HG02571 (cell line): ENCODE measurements around the gene MDK.

ENCODE experiments used
- ATAC-seq: cut with Tn5 transposase; IDR thresholded peaks from one replicate; pipeline ENCODE4 v1.9.1; 2021; ENCODE audit warnings: mild to moderate bottlenecking, moderate library complexity; ENCODE audit not compliant: unreplicated experiment

Gene MDK

GRCh38 chr11:46393231-46393616 lies 11.8 kb downstream of the MDK start:
- no peak for ATAC-seq

DNA sequence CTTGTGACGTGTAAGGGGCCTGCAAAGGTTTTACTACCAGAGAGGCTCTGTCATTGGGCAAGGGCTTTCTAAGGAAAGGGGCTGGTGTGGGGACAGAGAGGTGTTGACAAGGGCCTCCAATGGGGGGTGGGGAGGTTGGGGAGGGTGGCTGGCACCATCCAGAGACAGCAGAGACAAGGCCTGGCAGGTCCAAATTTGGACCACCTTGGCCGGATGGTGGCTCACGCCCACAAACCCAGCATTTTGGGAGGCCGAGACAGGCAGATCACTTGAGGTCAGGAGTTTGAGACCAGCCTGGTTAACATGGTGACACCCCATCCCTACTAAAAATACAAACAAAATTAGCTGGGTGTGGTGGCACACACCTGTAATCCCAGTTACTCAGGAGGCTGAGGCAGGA lies 12.3 kb downstream of the MDK start:
- ATAC-seq = no peak

GRCh38 chr11:46397526-46397925 lies 16.1 kb downstream of the MDK start:
- ATAC-seq = no peak

- ATAC-seq = no peak
These were observed 21.8 kb downstream of the MDK start for GRCh38 chr11:46402957-46403902.

GRCh38 chr11:46404476-46405017 lies 23.1 kb downstream of the MDK start:
- no peak for ATAC-seq

GRCh38 chr11:46407635-46408034 lies 26.2 kb downstream of the MDK start:
- no peak for ATAC-seq

DNA sequence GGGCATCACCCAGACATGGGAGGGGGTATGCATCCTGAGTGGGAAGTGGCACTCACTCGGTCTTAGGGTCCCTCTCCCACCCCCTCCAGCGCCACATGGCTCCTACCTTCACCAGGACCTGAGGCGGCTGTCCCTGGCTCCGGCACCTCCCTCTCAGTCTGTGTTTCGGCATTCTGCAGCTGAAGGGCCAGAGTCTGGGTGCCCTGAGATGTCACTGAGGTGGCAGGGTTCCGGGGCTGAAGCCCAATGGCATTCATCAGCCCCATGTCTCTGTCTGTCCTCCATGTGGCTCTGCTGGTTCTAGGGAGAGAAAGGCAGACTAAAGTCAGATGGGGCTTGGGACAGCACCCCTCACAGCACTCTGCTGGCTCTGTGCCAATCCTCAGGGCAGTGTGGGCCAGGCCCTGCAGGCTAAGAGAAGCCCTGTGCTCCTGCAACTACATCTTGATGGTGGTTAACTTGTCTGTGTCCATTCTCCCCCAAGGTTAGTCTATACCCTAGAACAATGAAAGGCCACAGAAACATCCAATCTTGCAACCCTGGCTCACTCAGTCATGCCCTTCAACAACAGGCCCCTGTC lies 27.0 kb downstream of the MDK start:
- no peak for ATAC-seq

DNA sequence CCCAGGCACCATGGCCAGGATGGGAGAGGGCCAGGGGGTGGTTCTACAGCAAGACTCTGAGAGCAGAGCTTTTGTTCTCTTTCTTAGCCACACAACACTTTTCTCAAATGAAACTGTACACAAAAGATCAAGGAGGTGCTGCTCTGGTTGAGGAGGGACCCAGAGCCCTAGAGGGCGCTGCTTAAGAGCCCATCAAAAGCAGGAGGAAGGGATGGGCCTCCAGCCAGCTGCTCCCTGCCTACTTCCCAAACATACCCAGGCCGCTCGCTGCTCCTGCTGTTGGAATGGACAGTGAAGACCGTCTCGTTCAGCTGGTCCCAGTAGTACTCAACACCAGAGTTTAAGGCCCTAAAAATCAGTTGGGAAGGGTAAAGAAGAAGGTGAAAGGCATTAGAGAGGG lies 28.6 kb downstream of the MDK start:
- no peak for ATAC-seq

- ATAC-seq = no peak
These were observed 32.4 kb downstream of the MDK start for GRCh38 chr11:46413760-46414465.

- ATAC-seq = no peak
These were observed 33.0 kb downstream of the MDK start for GRCh38 chr11:46414466-46414796.

GRCh38 chr11:46414879-46415278 lies 33.4 kb downstream of the MDK start:
- no peak for ATAC-seq

DNA sequence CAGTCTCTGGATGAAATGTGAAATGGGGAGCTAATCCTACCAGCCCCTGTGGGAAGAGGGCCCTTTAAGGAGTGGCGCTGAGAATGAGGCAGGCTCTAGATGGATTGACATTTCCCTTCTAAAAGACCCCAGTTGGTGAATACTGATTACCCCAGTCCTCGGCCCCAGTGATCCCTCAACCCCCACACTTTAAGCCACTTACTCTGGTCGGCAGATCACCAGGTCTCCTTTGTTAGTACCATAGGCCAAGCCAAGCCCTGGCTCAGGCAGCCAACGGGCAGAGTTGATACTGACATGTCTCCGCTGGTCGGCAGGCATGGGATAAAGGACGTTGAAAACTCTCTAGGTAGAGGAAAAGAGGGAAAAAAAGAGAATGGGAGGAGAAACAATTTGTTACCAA lies 36.2 kb downstream of the MDK start:
- no peak for ATAC-seq

DNA sequence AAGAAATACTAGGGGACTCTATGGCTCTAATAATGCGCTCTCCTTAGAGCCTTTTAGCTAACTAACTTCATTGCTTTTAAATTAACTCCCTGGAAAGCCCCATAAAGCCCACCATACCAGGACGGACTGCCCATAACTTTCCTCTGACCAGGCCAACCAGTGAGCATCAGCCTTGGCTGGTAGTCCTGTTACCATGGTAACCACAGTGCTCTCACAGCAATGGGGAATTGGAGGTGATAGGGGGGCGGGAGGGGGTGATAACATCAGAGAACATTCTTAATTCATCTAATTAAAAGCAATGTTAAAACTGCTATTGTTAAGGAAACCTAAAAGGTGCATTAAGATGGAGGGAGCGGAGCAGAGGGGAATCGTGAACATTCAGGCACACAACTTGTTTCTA lies 37.3 kb downstream of the MDK start:
- no peak for ATAC-seq

GRCh38 chr11:46420513-46420912 lies 39.0 kb downstream of the MDK start:
- no peak for ATAC-seq

GRCh38 chr11:46421257-46421880 lies 39.9 kb downstream of the MDK start:
- no peak for ATAC-seq

GRCh38 chr11:46422588-46422987 lies 41.1 kb downstream of the MDK start:
- ATAC-seq = no peak

- no peak for ATAC-seq
These were observed 44.9 kb downstream of the MDK start for GRCh38 chr11:46426233-46426991.

GRCh38 chr11:46427364-46427763 lies 45.9 kb downstream of the MDK start:
- no peak for ATAC-seq

- ATAC-seq = no peak
These were observed 48.2 kb downstream of the MDK start for GRCh38 chr11:46429717-46430116.

DNA sequence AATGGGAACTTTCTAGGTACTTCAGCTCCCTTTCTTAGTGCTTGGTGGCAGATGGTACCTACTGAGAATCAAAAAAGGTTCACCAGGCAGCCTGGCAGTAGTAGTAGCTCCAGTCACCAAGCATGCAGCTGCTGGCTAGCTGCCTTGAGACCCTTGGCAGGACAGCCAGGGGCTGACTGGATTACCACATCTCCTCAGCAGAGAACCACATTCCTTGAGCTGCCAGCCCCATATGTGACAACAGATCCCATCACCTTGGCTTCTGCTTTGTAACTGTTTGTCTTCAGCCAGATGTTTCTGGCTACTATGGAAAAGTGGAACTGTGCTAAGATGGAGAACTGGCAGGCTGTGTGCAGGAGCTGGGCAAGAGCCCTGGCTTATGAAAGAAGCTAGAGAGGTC lies 49.7 kb downstream of the MDK start:
- no peak for ATAC-seq
